Measurements from ENCODE around the gene ERCC8.

The ERCC8 gene

GRCh38 chr5:60842871-60843385 lies 101.9 kb downstream of the ERCC8 start:
- Mint-ChIP-seq H3K9me3 (no peaks in the 10 kb centered on the region), H3K4me1 (peaks cover 13 to 17% of the 10 kb centered on the region in 2 donors), H3K36me3 (peaks cover 0 to 4% of the 10 kb centered on the region in 2 donors), H3K27me3 (peaks cover 49 to 57% of the 10 kb centered on the region in 2 donors), H3K27ac (no peak overlapping the region), H3K4me3 (peak overlapping the region; percentile 83 to 98)
- DNase-seq (no peak), ATAC-seq (replicated peaks) (no peak)

- no peak for ATAC-seq (replicated peaks)
- Mint-ChIP-seq H3K9me3 (no peaks in the 10 kb centered on the region), H3K4me3 (no peak overlapping the region), H3K4me1 (peaks cover 13 to 17% of the 10 kb centered on the region in 2 donors), H3K27me3 (peaks cover 41 to 52% of the 10 kb centered on the region in 2 donors), H3K27ac (no peak overlapping the region), H3K36me3 (peaks cover 0 to 4% of the 10 kb centered on the region in 2 donors)
- no peak for DNase-seq
Measured at GRCh38 chr5:60841361-60841760, 103.5 kb downstream of the ERCC8 start.

GRCh38 chr5:60836131-60836530 lies 108.7 kb downstream of the ERCC8 start:
- Mint-ChIP-seq H3K4me1 (no peaks in the 10 kb centered on the region), H3K4me3 (no peak overlapping the region), H3K9me3 (no peaks in the 10 kb centered on the region), H3K27me3 (peaks cover 2 to 3% of the 10 kb centered on the region in 2 donors), H3K27ac (no peak overlapping the region), H3K36me3 (no peaks in the 10 kb centered on the region)
- no peak for DNase-seq
- ATAC-seq (replicated peaks), result no peak

- no peak overlapping the region for H3K27ac Mint-ChIP-seq
- no peak for ATAC-seq (replicated peaks)
- no peaks in the 10 kb centered on the region for H3K27me3 Mint-ChIP-seq
- DNase-seq, result no peak
- no peak overlapping the region for H3K4me3 Mint-ChIP-seq
- no peaks in the 10 kb centered on the region for H3K4me1 Mint-ChIP-seq
- H3K36me3 Mint-ChIP-seq, result no peaks in the 10 kb centered on the region
- H3K9me3 Mint-ChIP-seq, result no peaks in the 10 kb centered on the region
Measured at GRCh38 chr5:60835554-60835953, 109.3 kb downstream of the ERCC8 start.

- Mint-ChIP-seq H3K36me3 (no peaks in the 10 kb centered on the region), H3K27ac (no peak overlapping the region), H3K9me3 (no peaks in the 10 kb centered on the region), H3K4me1 (peaks cover 0 to 2% of the 10 kb centered on the region in 2 donors), H3K27me3 (no peaks in the 10 kb centered on the region), H3K4me3 (no peak overlapping the region)
- DNase-seq (no peak), ATAC-seq (replicated peaks) (no peak)
Measured at GRCh38 chr5:60833520-60833919, 111.3 kb downstream of the ERCC8 start.

- no peak overlapping the region for H3K4me3 Mint-ChIP-seq
- ATAC-seq (replicated peaks) (no peak), DNase-seq (no peak)
- H3K27me3 Mint-ChIP-seq, result no peaks in the 10 kb centered on the region
- H3K9me3 Mint-ChIP-seq, result no peaks in the 10 kb centered on the region
- H3K27ac Mint-ChIP-seq, result no peak overlapping the region
- no peaks in the 10 kb centered on the region for H3K36me3 Mint-ChIP-seq
- peaks cover 10 to 13% of the 10 kb centered on the region in 2 donors for H3K4me1 Mint-ChIP-seq
Measured at GRCh38 chr5:60830581-60831127, 114.2 kb downstream of the ERCC8 start.

- no peak overlapping the region for H3K4me3 Mint-ChIP-seq
- H3K36me3 Mint-ChIP-seq, result no peaks in the 10 kb centered on the region
- H3K9me3 Mint-ChIP-seq, result no peaks in the 10 kb centered on the region
- H3K27me3 Mint-ChIP-seq, result no peaks in the 10 kb centered on the region
- H3K27ac Mint-ChIP-seq, result no peak overlapping the region
- DNase-seq (no peak), ATAC-seq (replicated peaks) (no peak)
- peaks cover 10 to 13% of the 10 kb centered on the region in 2 donors for H3K4me1 Mint-ChIP-seq
Measured at GRCh38 chr5:60829490-60830266, 115.2 kb downstream of the ERCC8 start.

- H3K27ac Mint-ChIP-seq, result no peak overlapping the region
- ATAC-seq (replicated peaks), result no peak
- H3K4me3 Mint-ChIP-seq, result no peak overlapping the region
- no peaks in the 10 kb centered on the region for H3K9me3 Mint-ChIP-seq
- no peak for DNase-seq
- H3K36me3 Mint-ChIP-seq, result no peaks in the 10 kb centered on the region
- H3K27me3 Mint-ChIP-seq, result no peaks in the 10 kb centered on the region
- peaks cover 10 to 13% of the 10 kb centered on the region in 2 donors for H3K4me1 Mint-ChIP-seq
Measured at GRCh38 chr5:60827201-60827600, 117.7 kb downstream of the ERCC8 start.

- peak overlapping the region; percentile 25 for H3K27ac Mint-ChIP-seq
- DNase-seq, result no peak
- H3K4me3 Mint-ChIP-seq, result peak overlapping the region in 1 of 2 donors; percentile 14
- H3K36me3 Mint-ChIP-seq, result no peaks in the 10 kb centered on the region
- no peaks in the 10 kb centered on the region for H3K9me3 Mint-ChIP-seq
- H3K27me3 Mint-ChIP-seq, result no peaks in the 10 kb centered on the region
- peaks cover 10 to 13% of the 10 kb centered on the region in 2 donors for H3K4me1 Mint-ChIP-seq
- ATAC-seq (replicated peaks), result peak; percentile 90 to 91
Measured at GRCh38 chr5:60826653-60827052, 118.2 kb downstream of the ERCC8 start.
